Liver (tissue), 3 donors: ENCODE results near the gene CENPF.

ENCODE experiments used
- CTCF ChIP-seq: fragments of 150-350 bp; IDR thresholded peaks from 2 replicates; pipeline ENCODE4 v1.5.1; 2017; ENCODE audit warnings: improper control_type of control experiment, low read depth, low read length; ENCODE audit not compliant: missing input control
- MAX ChIP-seq: IDR thresholded peaks from 2 replicates; pipeline ENCODE4 v1.6.1; 2016; ENCODE audit warnings: antibody characterized with exemption
- RAD21 ChIP-seq, 2 donors: IDR thresholded peaks; 2 replicates each; pipeline ENCODE4 v1.6.1; 2016; ENCODE audit warnings: antibody characterized with exemption in 2 of 2, mild to moderate bottlenecking in 2 of 2
- REST ChIP-seq: IDR thresholded peaks from 2 replicates; pipeline ENCODE4 v1.6.1; 2016; ENCODE audit warnings: antibody characterized with exemption, mild to moderate bottlenecking
- SP1 ChIP-seq: IDR thresholded peaks from 2 replicates; pipeline ENCODE4 v1.6.1; 2018; ENCODE audit warnings: antibody characterized with exemption, mild to moderate bottlenecking
- YY1 ChIP-seq: IDR thresholded peaks from 2 replicates; pipeline ENCODE4 v1.6.1; 2016; ENCODE audit warnings: antibody characterized with exemption, mild to moderate bottlenecking
- ZBTB33 ChIP-seq: IDR thresholded peaks from 2 replicates; pipeline ENCODE4 v1.6.1; 2016; ENCODE audit warnings: antibody characterized with exemption
- donor health status: healthy.
- donor health status: healthy.

- TF ChIP-seq MAX (no peak), CTCF (no peak), YY1 (no peak), ZBTB33 (no peak), SP1 (no peak), REST (no peak), RAD21 (IDR thresholded peaks at IDR 0.05) (no peak)
These were observed 33.4 kb downstream of the CENPF start for GRCh38 chr1:214636436-214636835.
